HCT116 (cell line): ENCODE results near the gene ERRFI1.
A peak's percentile ranks its signal among the peaks of the same experiment; 100 is the strongest.

Experiments
- CTCF ChIP-seq, 3 experiments: fragments of 200-600 bp in 1 of 3; sonication (generic) in 1 of 3; IDR thresholded peaks in 2 of 3; conservative IDR thresholded peaks in 1 of 3; 2 replicates each; pipeline ENCODE4 v1.5.1; 2012 to 2017; ENCODE audit warnings: low read depth in 2 of 3, low read length in 2 of 3, antibody characterized with exemption in 1 of 3, borderline replicate concordance in 1 of 3, control low read depth in 1 of 3, mild to moderate bottlenecking in 1 of 3, mixed read lengths in 1 of 3, mixed run types in 1 of 3, moderate library complexity in 1 of 3; ENCODE audit not compliant: insufficient read depth in 1 of 3
- EGR1 ChIP-seq: IDR thresholded peaks from 2 replicates; pipeline ENCODE4 v1.6.1; 2012; ENCODE audit warnings: low read depth
- EZH2phosphoT487 ChIP-seq: fragments of 200-600 bp; IDR thresholded peaks from 2 replicates; pipeline ENCODE4 v1.6.1; 2018; ENCODE audit warnings: antibody characterized with exemption, borderline replicate concordance
- ZNF274 ChIP-seq: fragments of 200-500 bp; sonication (Bioruptor generic); IDR thresholded peaks from 2 replicates; pipeline ENCODE4 v1.6.1; 2014; ENCODE audit warnings: mild to moderate bottlenecking, low read depth, low read length, inconsistent platforms

GRCh38 chr1:8047686-8048445, 21.8 kb upstream of the ERRFI1 start:
- TF ChIP-seq CTCF (IDR thresholded peaks at IDR 0.05 in 2 of 3, conservative IDR thresholded peaks at IDR 0.05 in 1 of 3; ENCODE audit: borderline replicate concordance in 1 of 3, insufficient read depth in 1 of 3, low read depth in 2 of 3, low read length in 2 of 3) (no peak), EZH2phosphoT487 (no peak), EGR1 (peak; percentile 61), ZNF274 (no peak)
